Uterus (tissue), 4 donors: ENCODE results near the gene CKMT2. TPM values are rescaled to one million over a fixed set of nuclear protein-coding genes. Genes with fewer than 3 reads are reported as not detected.
A peak's percentile ranks its signal among the peaks of the same experiment; 100 is the strongest.

Experiments used
- DNase-seq, 2 donors: peaks; one replicate each; pipeline ENCODE4 v3.0.0-alpha.2; 2019 to 2020
- H3K27ac ChIP-seq, 2 donors: fragments of 200-600 bp; sonication (generic); 1 replicate in 1 of 2; 2 replicates in 1 of 2; pipeline ENCODE4 v1.5.1; 2016 to 2018
- H3K27me3 ChIP-seq, 2 donors: fragments of 200-600 bp; sonication (generic); one replicate each; pipeline ENCODE4 v1.5.1; 2018 to 2019; ENCODE audit warnings: control low read depth in 1 of 2
- H3K36me3 ChIP-seq, 2 donors: fragments of 200-600 bp; sonication (generic); one replicate each; pipeline ENCODE4 v1.5.1; 2019; ENCODE audit warnings: control low read depth in 1 of 2
- H3K4me1 ChIP-seq, 2 donors: fragments of 200-600 bp; sonication (generic); one replicate each; pipeline ENCODE4 v1.5.1; 2018 to 2019; ENCODE audit warnings: control low read depth in 1 of 2
- H3K4me3 ChIP-seq, 2 donors: fragments of 200-600 bp; sonication (generic); 1 replicate in 1 of 2; 2 replicates in 1 of 2; pipeline ENCODE4 v1.5.1; 2018 to 2019; ENCODE audit warnings: mild to moderate bottlenecking in 1 of 2
- H3K9me3 ChIP-seq, 2 donors: fragments of 200-600 bp; sonication (generic); one replicate each; pipeline ENCODE4 v1.5.1; 2019; ENCODE audit warnings: control low read depth in 1 of 2
- CTCF ChIP-seq, 4 experiments: fragments of 200-600 bp in 2 of 4; fragments of 450-650 bp in 2 of 4; sonication (generic) in 2 of 4; IDR thresholded peaks; one replicate each; pipeline ENCODE4 v1.5.1; 2016 to 2019; ENCODE audit warnings: antibody characterized with exemption in 4 of 4, mild to moderate bottlenecking in 2 of 4, moderate library complexity in 1 of 4
- POLR2A ChIP-seq, 2 donors: fragments of 450-650 bp; IDR thresholded peaks; one replicate each; pipeline ENCODE4 v1.6.1; 2016; ENCODE audit warnings: antibody characterized with exemption in 2 of 2, mild to moderate bottlenecking in 1 of 2, moderate library complexity in 1 of 2
- intact Hi-C: fragments of 100-400 bp; cut with DNase I; formaldehyde crosslinking; loops from one replicate; pipeline ENCODE4 v1.15.1; 2023; ENCODE audit warnings: low total_unique reads
- total RNA-seq, 4 donors: library from RNA; depleted of rRNA in 3 of 4; stranded (reverse); fragments of >200 nt in 3 of 4; gene quantifications; one replicate each; pipeline versions ENCODE4 v1.1.0 to v1.2.4, GENCODE V29; 2014 to 2023
- donor health status: DM: yes; HTN: yes; CAD: no.

Gene CKMT2
- total RNA-seq, 4 donors from 2014 or later, result 3.5 to 20.5 (median 9.8) TPM

DNA sequence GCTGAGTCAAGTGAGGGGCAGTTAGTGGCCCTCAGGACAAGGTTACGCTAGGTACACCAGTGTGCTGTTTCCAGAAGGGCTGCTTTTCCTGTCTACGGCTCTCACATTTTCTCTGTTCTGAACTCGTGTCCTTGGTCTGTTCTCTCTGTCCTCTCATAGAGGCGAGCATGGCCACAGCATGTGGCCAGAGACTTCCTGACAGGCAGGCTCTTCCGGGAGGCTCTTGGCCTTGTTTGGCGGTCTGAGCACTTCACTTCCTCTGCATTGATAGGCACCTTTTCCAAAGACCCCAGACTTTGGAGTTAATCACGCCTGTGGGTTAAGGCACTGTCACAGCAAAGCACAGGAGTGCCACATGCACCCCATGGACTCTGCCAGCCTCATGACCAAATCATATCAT, 1.2 kb downstream of the CKMT2 start:
- H3K27ac ChIP-seq, result peak overlapping the region; percentile 73 to 76

DNA sequence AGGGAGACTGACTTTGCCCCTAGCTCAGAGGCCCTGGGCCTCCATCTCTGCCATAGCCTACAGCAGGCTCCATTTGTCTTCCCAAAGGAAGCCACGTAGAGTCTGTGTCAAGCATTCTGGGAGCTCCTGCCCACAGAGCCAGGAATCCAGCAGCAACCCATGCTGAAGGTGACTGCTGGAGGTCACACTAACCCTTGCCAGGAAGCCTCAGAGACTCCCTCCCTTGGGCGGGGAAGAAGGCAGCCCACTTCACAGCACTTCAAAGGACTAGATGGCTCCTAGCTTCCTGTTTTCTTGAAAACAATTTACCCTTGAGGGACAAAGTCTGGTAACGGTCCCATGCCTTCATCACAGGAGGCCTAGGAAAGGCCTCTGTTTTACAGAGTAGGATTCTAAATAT, 1.7 kb downstream of the CKMT2 start:
- Histone ChIP-seq H3K36me3 (no peaks in the 10 kb centered on the region), H3K4me1 (peaks cover 11 to 12% of the 10 kb centered on the region in 2 donors), H3K27ac (peak overlapping the region; percentile 73 to 76), H3K27me3 (no peaks in the 10 kb centered on the region), H3K9me3 (no peaks in the 10 kb centered on the region), H3K4me3 (no peak overlapping the region)
- no peak for DNase-seq
- TF ChIP-seq POLR2A (IDR thresholded peaks at IDR 0.05), result no peak
- no peak for TF ChIP-seq CTCF (IDR thresholded peaks at IDR 0.05)
- intact Hi-C loops, result no loop called here

More for the DNA sequence above, 1.2 kb downstream of the CKMT2 start:
- peaks cover 11 to 12% of the 10 kb centered on the region in 2 donors for H3K4me1 ChIP-seq
- TF ChIP-seq CTCF (IDR thresholded peaks at IDR 0.05) (no peak), POLR2A (IDR thresholded peaks at IDR 0.05) (no peak)
- no peaks in the 10 kb centered on the region for H3K27me3 ChIP-seq
- H3K4me3 ChIP-seq, result no peak overlapping the region
- DNase-seq, result no peak
- no peaks in the 10 kb centered on the region for H3K36me3 ChIP-seq
- intact Hi-C loops, result no loop called here
- no peaks in the 10 kb centered on the region for H3K9me3 ChIP-seq

- peaks cover 11 to 12% of the 10 kb centered on the region in 2 donors for H3K4me1 ChIP-seq
- H3K36me3 ChIP-seq, result no peaks in the 10 kb centered on the region
- no peak overlapping the region for H3K4me3 ChIP-seq
- intact Hi-C loops, result no loop called here
- H3K27me3 ChIP-seq, result no peaks in the 10 kb centered on the region
- H3K9me3 ChIP-seq, result no peaks in the 10 kb centered on the region
- TF ChIP-seq POLR2A (IDR thresholded peaks at IDR 0.05), result no peak
- peak; percentile 46 to 47 for DNase-seq
- H3K27ac ChIP-seq, result peak overlapping the region; percentile 23 to 73
These were observed 2.4 kb downstream of the CKMT2 start for GRCh38 chr5:81235287-81236072.

DNA sequence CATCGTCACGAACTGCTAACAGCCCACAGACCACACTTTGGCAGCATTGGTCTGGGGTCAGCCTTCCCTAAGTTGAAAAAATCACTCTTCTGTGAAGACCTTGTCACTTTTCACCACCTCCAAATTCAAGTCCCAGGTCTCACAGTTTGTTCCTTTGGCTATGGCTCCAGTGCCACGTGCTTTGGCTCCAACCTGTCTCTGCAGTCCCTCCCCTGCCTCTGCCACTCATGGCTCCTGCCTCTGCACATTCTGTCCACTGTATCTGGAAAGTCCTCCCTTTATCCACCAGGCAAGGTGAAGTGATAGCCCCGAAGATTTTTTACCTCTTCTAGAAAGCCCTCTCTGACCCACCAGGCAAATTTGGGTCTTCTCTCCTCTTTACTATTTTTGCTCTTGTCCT, 5.3 kb downstream of the CKMT2 start:
- Histone ChIP-seq H3K27me3 (no peaks in the 10 kb centered on the region), H3K36me3 (no peaks in the 10 kb centered on the region), H3K4me3 (no peak overlapping the region), H3K4me1 (peaks cover 6 to 11% of the 10 kb centered on the region in 2 donors), H3K9me3 (no peaks in the 10 kb centered on the region), H3K27ac (no peak overlapping the region)
- TF ChIP-seq CTCF (IDR thresholded peaks at IDR 0.05), result no peak
- TF ChIP-seq POLR2A (IDR thresholded peaks at IDR 0.05), result no peak
- intact Hi-C loops, result no loop called here
- DNase-seq, result no peak

GRCh38 chr5:81239613-81240012, 6.5 kb downstream of the CKMT2 start:
- H3K9me3 ChIP-seq, result no peaks in the 10 kb centered on the region
- intact Hi-C loops, result no loop called here
- H3K4me3 ChIP-seq, result no peak overlapping the region
- DNase-seq, result no peak
- TF ChIP-seq CTCF (IDR thresholded peaks at IDR 0.05), result no peak
- no peak for TF ChIP-seq POLR2A (IDR thresholded peaks at IDR 0.05)
- no peak overlapping the region for H3K27ac ChIP-seq
- H3K27me3 ChIP-seq, result no peaks in the 10 kb centered on the region
- peaks cover 3 to 5% of the 10 kb centered on the region in 2 donors for H3K4me1 ChIP-seq
- H3K36me3 ChIP-seq, result no peaks in the 10 kb centered on the region
